Gastrocnemius medialis (tissue), 4 donors: ENCODE results near the gene EPS8L1. TPM values are rescaled to one million over a fixed set of nuclear protein-coding genes. Genes with fewer than 3 reads are reported as not detected.
A peak's percentile ranks its signal among the peaks of the same experiment; 100 is the strongest.

Experiments
- ATAC-seq, 2 donors: fragments of 150-250 bp; one replicate each; pipeline ENCODE4 v1.9.1; 2016
- DNase-seq, 2 donors: peaks; one replicate each; pipeline ENCODE4 v3.0.0-alpha.2; 2019
- H3K27ac ChIP-seq, 4 donors: fragments of 200-600 bp; sonication (generic); 1 replicate in 1 of 4; 2 replicates in 3 of 4; pipeline ENCODE4 v1.5.1; 2016 to 2018; ENCODE audit warnings: mild to moderate bottlenecking in 2 of 4, moderate library complexity in 1 of 4
- H3K27me3 ChIP-seq, 3 donors: fragments of 200-600 bp; sonication (generic) in 2 of 3; 1 replicate in 1 of 3; 2 replicates in 2 of 3; pipeline versions ENCODE4 v1.5.1 to v1.6.0; 2016 to 2019; ENCODE audit warnings: mild to moderate bottlenecking in 1 of 3, moderate library complexity in 1 of 3
- H3K36me3 ChIP-seq, 2 donors: fragments of 200-600 bp; sonication (generic) in 1 of 2; one replicate each; pipeline ENCODE4 v1.5.1; 2017 to 2018
- H3K4me1 ChIP-seq, 2 donors: fragments of 200-600 bp; sonication (generic) in 1 of 2; one replicate each; pipeline ENCODE4 v1.5.1; 2016 to 2017; ENCODE audit warnings: mild to moderate bottlenecking in 2 of 2
- H3K4me3 ChIP-seq, 4 donors: fragments of 200-600 bp; sonication (generic) in 3 of 4; 1 replicate in 1 of 4; 2 replicates in 3 of 4; pipeline ENCODE4 v1.5.1; 2016 to 2019; ENCODE audit warnings: mild to moderate bottlenecking in 2 of 4
- H3K9me3 ChIP-seq, 3 donors: fragments of 200-600 bp; sonication (generic) in 2 of 3; 1 replicate in 1 of 3; 2 replicates in 2 of 3; pipeline ENCODE4 v1.5.1; 2016 to 2019
- CTCF ChIP-seq, 5 experiments: fragments of 450-650 bp in 3 of 5; fragments of 200-600 bp in 2 of 5; sonication (generic) in 2 of 5; IDR thresholded peaks in 4 of 5; conservative IDR thresholded peaks in 1 of 5; 1 replicate in 4 of 5; 2 replicates in 1 of 5; pipeline ENCODE4 v1.5.1; 2016 to 2019; ENCODE audit warnings: antibody characterized with exemption in 5 of 5, mild to moderate bottlenecking in 3 of 5, moderate library complexity in 3 of 5
- POLR2A ChIP-seq, 2 donors: fragments of 450-650 bp; IDR thresholded peaks; one replicate each; pipeline ENCODE4 v1.6.1; 2017; ENCODE audit warnings: antibody characterized with exemption in 2 of 2, mild to moderate bottlenecking in 2 of 2, moderate library complexity in 2 of 2
- in situ Hi-C, 4 donors: fragments of 200-750 bp; cut with MboI; loops; one replicate each; pipeline versions ENCODE4 v1.15.0 to v1.8.0; 2017; ENCODE audit warnings: low sequenced_read_pairs in 4 of 4
- intact Hi-C: fragments of 100-400 bp; cut with DNase I; formaldehyde crosslinking; loops from one replicate; pipeline ENCODE4 v1.15.1; 2023; ENCODE audit warnings: low total_unique reads
- total RNA-seq, 4 donors: library from RNA; depleted of rRNA; stranded (reverse); fragments of >200 nt; gene quantifications; one replicate each; pipeline versions ENCODE4 v1.1.0 to v1.2.3, GENCODE V29; 2016

Gene EPS8L1
- total RNA-seq, 4 donors from 2014 or later = 0.25 to 2.4 (median 1.3) TPM

- H3K27me3 ChIP-seq = no peaks in the 10 kb centered on the region
- H3K4me1 ChIP-seq = peaks cover 35 to 44% of the 10 kb centered on the region in 2 donors
- DNase-seq (peak; percentile 98), ATAC-seq (peak; percentile 81 to 90)
- peak in 1 of 5 experiments; percentile 25 for TF ChIP-seq CTCF (IDR thresholded peaks at IDR 0.05 in 4 of 5, conservative IDR thresholded peaks at IDR 0.05 in 1 of 5)
- TF ChIP-seq POLR2A (IDR thresholded peaks at IDR 0.05) = peak; percentile 29 to 36
- no peaks in the 10 kb centered on the region for H3K36me3 ChIP-seq
- peak overlapping the region; percentile 74 to 88 (median 86) for H3K27ac ChIP-seq
- in situ Hi-C loops = loop anchor here in 1 of 4 donors (25.0 kb wide), 1 partner anchor 1006 kb away; the partner anchor contains the start of genes NDUFA3, OSCAR, PRPF31 and TFPT
- H3K4me3 ChIP-seq = peak overlapping the region; percentile 66 to 85 (median 80)
- intact Hi-C loops = loop anchor here (1.0 to 10.0 kb wide), 6 partner anchors 29 to 557 kb away; partner anchors contain the start of genes EPN1, FIZ1, PPP6R1 and RPL28
- H3K9me3 ChIP-seq = no peaks in the 10 kb centered on the region
Observed at GRCh38 chr19:55117663-55118391, 42.2 kb downstream of the EPS8L1 start.

GRCh38 chr19:55118401-55118991 is 42.8 kb downstream of the EPS8L1 start:
- in situ Hi-C loops = loop anchor here in 1 of 4 donors (25.0 kb wide), 1 partner anchor 1006 kb away; the partner anchor contains the start of genes NDUFA3, OSCAR, PRPF31 and TFPT

GRCh38 chr19:55119053-55119452 is 43.4 kb downstream of the EPS8L1 start:
- Histone ChIP-seq H3K27ac (peak overlapping the region; percentile 74 to 88 (median 86)), H3K4me1 (peaks cover 28 to 32% of the 10 kb centered on the region in 2 donors), H3K9me3 (no peaks in the 10 kb centered on the region), H3K4me3 (peak overlapping the region in 2 of 4 donors; percentile 80 to 85), H3K27me3 (no peaks in the 10 kb centered on the region), H3K36me3 (no peaks in the 10 kb centered on the region)
- no peak for ATAC-seq
- intact Hi-C loops = loop anchor here (5.0 to 10.0 kb wide), 2 partner anchors 266 to 523 kb away; partner anchors contain the start of genes RPL28, TMEM238, ZNF580 and ZNF581
- TF ChIP-seq POLR2A (IDR thresholded peaks at IDR 0.05) = peak in 1 of 2 donors; percentile 6
- no peak for TF ChIP-seq CTCF (IDR thresholded peaks at IDR 0.05 in 4 of 5, conservative IDR thresholded peaks at IDR 0.05 in 1 of 5)
- DNase-seq = no peak
- in situ Hi-C loops = loop anchor here in 1 of 4 donors (25.0 kb wide), 1 partner anchor 1007 kb away; the partner anchor contains the start of genes NDUFA3, OSCAR, PRPF31 and TFPT

More at GRCh38 chr19:55118401-55118991, 42.8 kb downstream of the EPS8L1 start:
- no peaks in the 10 kb centered on the region for H3K27me3 ChIP-seq
- intact Hi-C loops = loop anchor here (5.0 to 10.0 kb wide), 2 partner anchors 266 to 524 kb away; partner anchors contain the start of genes RPL28, TMEM238, ZNF580 and ZNF581
- H3K36me3 ChIP-seq = no peaks in the 10 kb centered on the region
- H3K4me1 ChIP-seq = peaks cover 31 to 37% of the 10 kb centered on the region in 2 donors
- H3K9me3 ChIP-seq = no peaks in the 10 kb centered on the region
- ATAC-seq = peak; percentile 12 to 13
- H3K27ac ChIP-seq = peak overlapping the region; percentile 74 to 88 (median 86)
- DNase-seq = peak; percentile 19 to 65
- H3K4me3 ChIP-seq = peak overlapping the region; percentile 66 to 85 (median 80)
- TF ChIP-seq POLR2A (IDR thresholded peaks at IDR 0.05) (peak in 1 of 2 donors; percentile 17), CTCF (IDR thresholded peaks at IDR 0.05 in 4 of 5, conservative IDR thresholded peaks at IDR 0.05 in 1 of 5) (no peak)

- intact Hi-C loops = no loop called here
- Histone ChIP-seq H3K9me3 (no peaks in the 10 kb centered on the region), H3K27me3 (no peaks in the 10 kb centered on the region), H3K4me1 (no peaks in the 10 kb centered on the region), H3K4me3 (no peak overlapping the region), H3K27ac (peak overlapping the region in 2 of 4 donors; percentile 29 to 67), H3K36me3 (no peaks in the 10 kb centered on the region)
- no peak for ATAC-seq
- DNase-seq = no peak
- no peak for TF ChIP-seq CTCF (IDR thresholded peaks at IDR 0.05 in 4 of 5, conservative IDR thresholded peaks at IDR 0.05 in 1 of 5)
- no peak for TF ChIP-seq POLR2A (IDR thresholded peaks at IDR 0.05)
- in situ Hi-C loops = loop anchor here in 2 of 4 donors (25.0 kb wide), 2 partner anchors 281 to 506 kb away; partner anchors contain the start of genes CCDC106 (in 1 of the 2), UBE2S (in 1 of the 2), ZNF580 (in 1 of the 2) and ZNF581 (in 1 of the 2)
Observed at GRCh38 chr19:55131421-55131820, 55.8 kb downstream of the EPS8L1 start.
